Sigmoid colon (tissue), 4 donors: Measurements from ENCODE around the gene ENKD1.

Experiments used
- CTCF ChIP-seq, 4 experiments: fragments of 450-650 bp in 3 of 4; fragments of 200-600 bp in 1 of 4; IDR thresholded peaks; one replicate each; pipeline ENCODE4 v1.5.1; 2016 to 2019; ENCODE audit warnings: antibody characterized with exemption in 4 of 4, mild to moderate bottlenecking in 3 of 4, moderate library complexity in 2 of 4
- EP300 ChIP-seq, 4 donors: sonication (generic); formaldehyde crosslinking; IDR thresholded peaks; one replicate each; pipeline ENCODE4 v1.6.1; 2017; ENCODE audit warnings: antibody characterized with exemption in 4 of 4
- POLR2A ChIP-seq, 2 donors: fragments of 450-650 bp; IDR thresholded peaks; one replicate each; pipeline ENCODE4 v1.6.1; 2016; ENCODE audit warnings: antibody characterized with exemption in 2 of 2, mild to moderate bottlenecking in 2 of 2, moderate library complexity in 2 of 2
- POLR2AphosphoS5 ChIP-seq, 4 donors: sonication (generic); formaldehyde crosslinking; IDR thresholded peaks; one replicate each; pipeline ENCODE4 v1.6.1; 2017; ENCODE audit warnings: antibody characterized with exemption in 4 of 4

GRCh38 chr16:67676516-67676915, 10.0 kb upstream of the ENKD1 start:
- TF ChIP-seq CTCF (IDR thresholded peaks at IDR 0.05) (no peak), POLR2A (IDR thresholded peaks at IDR 0.05) (no peak), POLR2AphosphoS5 (IDR thresholded peaks at IDR 0.05) (no peak), EP300 (IDR thresholded peaks at IDR 0.05) (no peak)
